HepG2 (cell line): Measurements from ENCODE around the gene TRPC4AP. TPM values are rescaled to one million over a fixed set of nuclear protein-coding genes. Genes with fewer than 3 reads are reported as not detected.

Source experiments
- ATAC-seq: fragments of 200-7000 bp; cut with Tn5 transposase; 3 replicates; pipeline ENCODE4 v1.9.1; 2020; ENCODE audit warnings: mild to moderate bottlenecking, moderate library complexity
- BruUV-seq: library from RNA; stranded (reverse); fragments of 400-500 nt; replicated peaks from 2 replicates; lab custom pipeline; 2021; lab: Mats Ljungman, UMichigan
- CTCF ChIA-PET: fragments of 300-600 bp; formaldehyde crosslinking; extraction: SDS; loops from one replicate; lab custom pipeline; 2021; ENCODE audit warnings: low total read pairs, inconsistent platforms, low intra/inter-chr PET ratio; lab: Yijun Ruan, JAX
- POLR2A ChIA-PET: fragments of 350-600 bp; sonication (Branson Sonifier 250); formaldehyde crosslinking; loops from one replicate; lab custom pipeline; 2020; ENCODE audit warnings: antibody characterized with exemption, inconsistent platforms; lab: Yijun Ruan, JAX
- DNase-seq: peaks from one replicate; pipeline ENCODE4 v3.0.0-alpha.2; 2015; ENCODE audit warnings: low spot score
- FAIRE-seq: peaks from 3 replicates; lab custom pipeline; 2011; peaks lifted over from hg19 to GRCh38; lab: Jason Lieb, UNC
- H2AFZ ChIP-seq: one replicate; pipeline ENCODE4 v1.6.1; 2011; ENCODE audit warnings: low read length, inconsistent platforms
- H3K27ac ChIP-seq: fragments of 300-600 bp; 3 replicates; pipeline ENCODE4 v1.8.0; 2011; ENCODE audit warnings: mixed run types, mild to moderate bottlenecking, mixed read lengths, low read length, inconsistent platforms; ENCODE audit not compliant: insufficient read depth; ENCODE audit errors: extremely low read length
- H3K27me3 ChIP-seq, 2 experiments: fragments of 200-600 bp in 1 of 2; 2 replicates in 1 of 2; 3 replicates in 1 of 2; pipeline versions ENCODE4 v1.6.0 to v1.8.0; 2011; ENCODE audit warnings: low read length in 2 of 2, mild to moderate bottlenecking in 2 of 2, moderate library complexity in 2 of 2, inconsistent platforms in 1 of 2; ENCODE audit not compliant: insufficient read depth in 2 of 2, control insufficient read depth in 1 of 2
- H3K36me3 ChIP-seq, 2 experiments: fragments of 200-600 bp in 1 of 2; replicated peaks in 1 of 2; 2 replicates in 1 of 2; 3 replicates in 1 of 2; pipeline versions ENCODE4 v1.5.1 to v1.8.0; 2011; ENCODE audit warnings: low read length in 2 of 2, inconsistent platforms in 1 of 2; ENCODE audit not compliant: insufficient read depth in 2 of 2, control insufficient read depth in 1 of 2
- H3K4me1 ChIP-seq: 2 replicates; pipeline ENCODE4 v1.5.1; 2012; ENCODE audit warnings: low read length, inconsistent platforms; ENCODE audit not compliant: insufficient read depth
- H3K4me2 ChIP-seq: 2 replicates; pipeline ENCODE4 v1.6.0; 2011; ENCODE audit warnings: low read depth, low read length, inconsistent platforms
- H3K4me3 ChIP-seq, 3 experiments: fragments of 200-600 bp in 1 of 3; sonication (generic), shearing (Covaris generic) in 1 of 3; replicated peaks in 1 of 3; 2 replicates each; pipeline ENCODE4 v1.5.1; 2011 to 2016; ENCODE audit warnings: low read length in 3 of 3, inconsistent platforms in 2 of 3, low read depth in 2 of 3, mild to moderate bottlenecking in 2 of 3, control low read depth in 1 of 3, mixed read lengths in 1 of 3; ENCODE audit not compliant: insufficient read depth in 1 of 3
- H3K79me2 ChIP-seq: one replicate; pipeline ENCODE4 v1.6.1; 2011; ENCODE audit warnings: low read length, inconsistent platforms; ENCODE audit not compliant: insufficient read depth
- H3K9ac ChIP-seq: 2 replicates; pipeline ENCODE4 v1.6.0; 2011; ENCODE audit warnings: mild to moderate bottlenecking, low read depth, low read length, inconsistent platforms; ENCODE audit not compliant: insufficient read depth
- H3K9me3 ChIP-seq: 2 replicates; pipeline ENCODE4 v1.5.1; 2012; ENCODE audit warnings: mild to moderate bottlenecking, low read length
- H4K20me1 ChIP-seq: 2 replicates; pipeline ENCODE4 v1.6.0; 2011; ENCODE audit warnings: inconsistent platforms, mild to moderate bottlenecking, low read length, moderate library complexity; ENCODE audit not compliant: insufficient read depth
- AGO1 ChIP-seq: fragments of 200-400 bp; formaldehyde crosslinking; IDR thresholded peaks from 2 replicates; pipeline ENCODE4 v1.6.1; 2017; ENCODE audit warnings: mild to moderate bottlenecking, low read depth, low read length, moderate library complexity; ENCODE audit not compliant: poor library complexity, severe bottlenecking
- CREBL2 ChIP-seq: sonication (generic); formaldehyde crosslinking; IDR thresholded peaks from 2 replicates; pipeline ENCODE4 v1.8.1; 2023; ENCODE audit warnings: missing genetic modification reagents, mild to moderate bottlenecking, borderline replicate concordance
- DR1 ChIP-seq: sonication (generic); formaldehyde crosslinking; IDR thresholded peaks from 2 replicates; pipeline ENCODE4 v1.8.0; 2021; ENCODE audit warnings: mild to moderate bottlenecking, missing genetic modification reagents, inconsistent platforms
- EEA1 ChIP-seq: sonication (generic); formaldehyde crosslinking; IDR thresholded peaks from 2 replicates; pipeline ENCODE4 v1.5.1; 2020; ENCODE audit warnings: mild to moderate bottlenecking, missing genetic modification reagents, borderline replicate concordance
- HNF1B ChIP-seq: sonication (generic); formaldehyde crosslinking; IDR thresholded peaks from 2 replicates; pipeline ENCODE4 v1.5.1; 2020; ENCODE audit warnings: mild to moderate bottlenecking, moderate library complexity, missing genetic modification reagents
- UBTF ChIP-seq: sonication (generic); formaldehyde crosslinking; IDR thresholded peaks from 2 replicates; pipeline ENCODE4 v1.4.0; 2020; ENCODE audit warnings: mild to moderate bottlenecking, missing genetic modification reagents
- ZBTB37 ChIP-seq: sonication (generic); formaldehyde crosslinking; IDR thresholded peaks from 2 replicates; pipeline ENCODE4 v1.4.0; 2020; ENCODE audit warnings: mild to moderate bottlenecking, missing genetic modification reagents
- ZNF280D ChIP-seq: sonication (generic); formaldehyde crosslinking; IDR thresholded peaks from 2 replicates; pipeline ENCODE4 v1.5.1; 2020; ENCODE audit warnings: mild to moderate bottlenecking, missing genetic modification reagents
- ZNF75D ChIP-seq: sonication (generic); formaldehyde crosslinking; IDR thresholded peaks from 2 replicates; pipeline ENCODE4 v1.8.1; 2023; ENCODE audit warnings: missing genetic modification reagents, mild to moderate bottlenecking, borderline replicate concordance
- ZNF776 ChIP-seq: sonication (generic); formaldehyde crosslinking; IDR thresholded peaks from 2 replicates; pipeline ENCODE4 v1.4.0; 2020; ENCODE audit warnings: mild to moderate bottlenecking, missing genetic modification reagents
- ZNF850 ChIP-seq: sonication (generic); formaldehyde crosslinking; conservative IDR thresholded peaks from 2 replicates; pipeline ENCODE4 v1.9.0; 2021; ENCODE audit warnings: mild to moderate bottlenecking, missing genetic modification reagents
- WGBS: methylation state at CpG from one replicate; pipeline ENCODE4 v1.1.6; 2017; ENCODE audit warnings: low lambda C conversion rate; 5-methylcytosine and 5-hydroxymethylcytosine counted together
- in situ Hi-C: cut with HindIII; loops from 2 replicates; pipeline ENCODE4 v1.10.0; 2017; ENCODE audit warnings: low pct_unique_long_range_greater_than_20kb; ENCODE audit not compliant: extremely low pct_ligation_motif_present
- intact Hi-C: fragments of 100-400 bp; cut with micrococcal nuclease; formaldehyde crosslinking; loops from one replicate; pipeline ENCODE4 v1.10.0; 2022; ENCODE audit not compliant: unreplicated experiment
- polyA plus RNA-seq, 8 experiments: library from polyadenylated mRNA; depleted of rRNA in 3 of 8; stranded (reverse) in 7 of 8; unstranded in 1 of 8; fragments of >200 nt; fragmentation: Illumina TruSeq in 4 of 8; extraction: Trizol in 4 of 8; gene quantifications; 2 replicates each; pipeline versions ENCODE4 v1.2.1 to v1.2.3, GENCODE V29; 2011 to 2016; ENCODE audit warnings: low read depth in 4 of 8, missing spikeins in 1 of 8, mixed read lengths in 1 of 8; ENCODE audit not compliant: insufficient read depth in 1 of 8
- total RNA-seq, 5 experiments: library from RNA; depleted of rRNA; stranded (reverse); fragments of >200 nt; fragmentation: Illumina TruSeq; extraction: Trizol; gene quantifications; 2 replicates each; pipeline ENCODE4 v1.2.3, GENCODE V29; 2016; ENCODE audit warnings: low read depth in 1 of 5

TRPC4AP gene
- total and polyA plus RNA-seq, 2 of the 13 experiments (the other 11 are each of a cell fraction or from before 2014, with no cell fraction given) = 136 to 137 TPM

GRCh38 chr20:34986311-34987287 lies 106.0 kb downstream of the TRPC4AP start:
- in situ Hi-C loops = no loop called here
- DNase-seq (no peak), ATAC-seq (peak; percentile 24), FAIRE-seq (no peak)
- BruUV-seq = no TSS peak
- H4K20me1 ChIP-seq = no peaks in the 10 kb centered on the region
- H3K27ac ChIP-seq = no peak overlapping the region
- H3K4me3 ChIP-seq = no peak overlapping the region
- H3K4me2 ChIP-seq = peak overlapping the region; percentile 32
- ChIA-PET POLR2A (no interaction called here), CTCF (no interaction called here)
- no peaks in the 10 kb centered on the region for H3K36me3 ChIP-seq
- H3K4me1 ChIP-seq = peaks cover 13% of the 10 kb centered on the region
- no peak overlapping the region for H3K9ac ChIP-seq
- H3K27me3 ChIP-seq = peaks cover 28 to 43% of the 10 kb centered on the region in 2 experiments
- no peaks in the 10 kb centered on the region for H3K9me3 ChIP-seq
- H2AFZ ChIP-seq = no peak overlapping the region
- intact Hi-C loops = no loop called here
- 26% methylated on average over 20 of the region's 24 CpGs for WGBS
- H3K79me2 ChIP-seq = no peaks in the 10 kb centered on the region
- TF ChIP-seq ZNF75D (no peak), AGO1 (peak; percentile 24), EEA1 (CRISPR knock-in tag) (0 out of 2 replicates have a peak, but pooled peaks have one; percentile 33), CREBL2 (CRISPR knock-in tag) (0 out of 2 replicates have a peak, but pooled peaks have one; percentile 8), DR1 (0 out of 2 replicates have a peak, but pooled peaks have one; percentile 22), HNF1B (CRISPR knock-in tag) (0 out of 2 replicates have a peak, but pooled peaks have one; percentile 20), ZNF280D (CRISPR knock-in tag) (peak; percentile 60; the same call in 1 of the 2 replicates), ZNF776 (peak; percentile 81; the same call in 1 of the 2 replicates), ZBTB37 (CRISPR knock-in tag) (no peak), ZNF850 (no peak), UBTF (CRISPR knock-in tag) (peak; percentile 24; the same call in 1 of the 2 replicates)
